Lung microvascular endothelial cell (primary cell): ENCODE data around the gene MEF2D. TPM values are rescaled to one million over a fixed set of nuclear protein-coding genes. Genes with fewer than 3 reads are reported as not detected.

Experiments
- DNase-seq, 2 donors: peaks; one replicate each; pipeline versions ENCODE4 v3.0.0 to v3.0.0-alpha.2; 2010; ENCODE audit warnings: low read depth in 2 of 2
- total RNA-seq: library from RNA; depleted of rRNA; stranded (reverse); fragments of >200 nt; gene quantifications from 2 replicates; pipeline ENCODE4 v1.2.1, GENCODE V29; 2014

MEF2D gene
- 3.7 and 4.4 TPM in 2 replicates for total RNA-seq

- no peak for DNase-seq
Measured at GRCh38 chr1:156500543-156500792, at the start of gene MEF2D. Gene MEF2D, minus strand, starts transcription at chr1:156500775. Its CDS starts 17,483 bp downstream, at chr1:156483292.

- DNase-seq: no peak
Measured at GRCh38 chr1:156550346-156550745, 49.8 kb upstream of the MEF2D start.

- no peak for DNase-seq
Measured at GRCh38 chr1:156549831-156550230, 49.3 kb upstream of the MEF2D start.

GRCh38 chr1:156549390-156549789, 48.8 kb upstream of the MEF2D start:
- DNase-seq: no peak

- no peak for DNase-seq
Measured at GRCh38 chr1:156547982-156548381, 47.4 kb upstream of the MEF2D start.

GRCh38 chr1:156547434-156547833, 46.9 kb upstream of the MEF2D start:
- DNase-seq: no peak

GRCh38 chr1:156546267-156546666, 45.7 kb upstream of the MEF2D start:
- DNase-seq: no peak

GRCh38 chr1:156544592-156545102, 44.1 kb upstream of the MEF2D start:
- no peak for DNase-seq

- peak in 1 of 2 donors; percentile 28 for DNase-seq
Measured at GRCh38 chr1:156543066-156543465, 42.5 kb upstream of the MEF2D start.

GRCh38 chr1:156540955-156541354, 40.4 kb upstream of the MEF2D start:
- DNase-seq: peak in 1 of 2 donors; percentile 26

GRCh38 chr1:156539818-156540355, 39.3 kb upstream of the MEF2D start:
- no peak for DNase-seq

GRCh38 chr1:156538711-156539440, 38.3 kb upstream of the MEF2D start:
- no peak for DNase-seq

- no peak for DNase-seq
Measured at GRCh38 chr1:156537027-156537426, 36.5 kb upstream of the MEF2D start.

- no peak for DNase-seq
Measured at GRCh38 chr1:156534424-156535060, 34.0 kb upstream of the MEF2D start.

- DNase-seq: no peak
Measured at GRCh38 chr1:156533568-156534220, 33.1 kb upstream of the MEF2D start.

GRCh38 chr1:156532374-156532773, 31.8 kb upstream of the MEF2D start:
- DNase-seq: no peak

- no peak for DNase-seq
Measured at GRCh38 chr1:156530006-156530405, 29.4 kb upstream of the MEF2D start.

- no peak for DNase-seq
Measured at GRCh38 chr1:156528875-156529425, 28.4 kb upstream of the MEF2D start.

- DNase-seq: no peak
Measured at GRCh38 chr1:156528231-156528630, 27.7 kb upstream of the MEF2D start.

GRCh38 chr1:156527584-156527983, 27.0 kb upstream of the MEF2D start:
- no peak for DNase-seq

- no peak for DNase-seq
Measured at GRCh38 chr1:156525856-156526489, 25.4 kb upstream of the MEF2D start.

GRCh38 chr1:156525071-156525501, 24.5 kb upstream of the MEF2D start:
- no peak for DNase-seq
